ENCODE data around the gene NKG7. TPM values are rescaled to one million over a fixed set of nuclear protein-coding genes. Genes with fewer than 3 reads are reported as not detected.

The NKG7 gene
- total and polyA plus RNA-seq, 2 of the 13 experiments (the other 11 are each of a cell fraction or from before 2014, with no cell fraction given): 0.40 TPM; not detected in 1

DNA sequence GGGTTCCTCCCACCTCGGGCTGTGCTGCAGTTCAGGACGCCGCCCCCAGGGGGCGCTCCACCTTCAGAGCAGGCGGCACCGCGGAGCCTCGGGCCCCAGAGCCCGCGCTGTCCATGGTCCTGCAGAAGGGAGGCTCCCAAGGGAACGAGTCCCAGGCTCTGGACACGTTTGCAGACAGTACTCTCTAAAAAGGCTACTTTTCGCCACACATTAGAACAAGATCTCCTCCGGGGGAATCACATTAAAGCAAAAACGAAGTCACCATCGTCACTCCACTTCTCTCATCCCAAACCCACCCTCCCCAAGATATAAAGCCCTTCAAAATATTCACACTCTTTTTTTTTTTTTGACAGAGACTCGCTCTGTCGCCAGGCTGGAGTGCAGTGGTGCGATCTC, 49.6 kb upstream of the NKG7 start (continued):
- peak; percentile 77 for TF ChIP-seq IRF9 (CRISPR knock-in tag; IDR thresholded peaks at IDR 0.05; ENCODE audit: borderline replicate concordance)
- TF ChIP-seq ZNF83 (CRISPR knock-in tag; IDR thresholded peaks at IDR 0.05; ENCODE audit: borderline replicate concordance): peak; percentile 98
- peak; percentile 90 for TF ChIP-seq ATF3 (CRISPR knock-in tag; IDR thresholded peaks at IDR 0.05)
- peak; percentile 79; the same call in 1 of the 2 replicates for TF ChIP-seq NRL (CRISPR knock-in tag; IDR thresholded peaks at IDR 0.05; ENCODE audit: borderline replicate concordance)
- TF ChIP-seq ZNF510 (CRISPR knock-in tag; IDR thresholded peaks at IDR 0.05; ENCODE audit: low read depth): peak; percentile 98; the same call in 1 of the 2 replicates
- TF ChIP-seq ZNF253 (CRISPR knock-in tag; IDR thresholded peaks at IDR 0.05; ENCODE audit: borderline replicate concordance): peak; percentile 96
- no peak for TF ChIP-seq SOX6 (IDR thresholded peaks at IDR 0.05)
- peak; percentile 45 for TF ChIP-seq SOX6 (CRISPR knock-in tag; IDR thresholded peaks at IDR 0.05)
- no peak for TF ChIP-seq POLR2A (IDR thresholded peaks at IDR 0.05; ENCODE audit: insufficient read depth in 1 of 2, low read depth in 2 of 2, low read length in 2 of 2)
- peak; percentile 81 for TF ChIP-seq EED (CRISPR knock-in tag; IDR thresholded peaks at IDR 0.05)
- TF ChIP-seq HDAC1 (CRISPR knock-in tag; IDR thresholded peaks at IDR 0.05): 0 out of 2 replicates have a peak, but pooled peaks have one; percentile 52
- peak; percentile 58; the same call in 1 of the 2 replicates for TF ChIP-seq GFI1 (CRISPR knock-in tag; IDR thresholded peaks at IDR 0.05; ENCODE audit: borderline replicate concordance)
- TF ChIP-seq ZNF530 (CRISPR knock-in tag; IDR thresholded peaks at IDR 0.05; ENCODE audit: low read depth): peak; percentile 92
- peak; percentile 85 for TF ChIP-seq THAP11 (CRISPR knock-in tag; IDR thresholded peaks at IDR 0.05)
- no peak for TF ChIP-seq ZKSCAN1 (IDR thresholded peaks at IDR 0.05; ENCODE audit: low read length)
- TF ChIP-seq KAT7 (CRISPR knock-in tag; IDR thresholded peaks at IDR 0.05; ENCODE audit: borderline replicate concordance): 0 out of 2 replicates have a peak, but pooled peaks have one; percentile 68
- peak; percentile 97 for TF ChIP-seq ZNF264 (CRISPR knock-in tag; IDR thresholded peaks at IDR 0.05)
- TF ChIP-seq PITX1 (CRISPR knock-in tag; IDR thresholded peaks at IDR 0.05): peak; percentile 82
- TF ChIP-seq MEF2D (CRISPR knock-in tag; IDR thresholded peaks at IDR 0.05): peak; percentile 93
- peak; percentile 99; the same call in 1 of the 2 replicates for TF ChIP-seq ZNF773 (CRISPR knock-in tag; IDR thresholded peaks at IDR 0.05; ENCODE audit: borderline replicate concordance)
- TF ChIP-seq RFXAP (CRISPR knock-in tag; IDR thresholded peaks at IDR 0.05; ENCODE audit: borderline replicate concordance): peak; percentile 86
- no peak for TF ChIP-seq ZNF496 (CRISPR knock-in tag; IDR thresholded peaks at IDR 0.05; ENCODE audit: insufficient replicate concordance)
- peak; percentile 48 for TF ChIP-seq NFYC (CRISPR knock-in tag; IDR thresholded peaks at IDR 0.05)
- TF ChIP-seq TEAD3 (CRISPR knock-in tag; optimal IDR thresholded peaks at IDR 0.05; ENCODE audit: borderline replicate concordance): peak; percentile 80
- no peak for TF ChIP-seq CEBPB (IDR thresholded peaks at IDR 0.05; ENCODE audit: borderline replicate concordance, low read depth, low read length)
- peak; percentile 93 for TF ChIP-seq HINFP (CRISPR knock-in tag; IDR thresholded peaks at IDR 0.05; ENCODE audit: low read depth)
- no peak for TF ChIP-seq MAFG (CRISPR knock-in tag; IDR thresholded peaks at IDR 0.05)
- TF ChIP-seq MXD1 (CRISPR knock-in tag; IDR thresholded peaks at IDR 0.05): peak; percentile 94
- TF ChIP-seq ZNF121 (CRISPR knock-in tag; IDR thresholded peaks at IDR 0.05): 0 out of 2 replicates have a peak, but pooled peaks have one; percentile 25
- TF ChIP-seq ZFP37 (CRISPR knock-in tag; IDR thresholded peaks at IDR 0.05; ENCODE audit: borderline replicate concordance): peak; percentile 98
- TF ChIP-seq CENPT (CRISPR knock-in tag; IDR thresholded peaks at IDR 0.05; ENCODE audit: low read depth): peak; percentile 82; the same call in 1 of the 2 replicates

Measured in HepG2 (cell line).